ENCODE results near the gene RFESD.

- TF ChIP-seq CTCF (IDR thresholded peaks at IDR 0.05; ENCODE audit: poor library complexity): no peak
- TF ChIP-seq EZH2 (IDR thresholded peaks at IDR 0.05; ENCODE audit: borderline replicate concordance): no peak
- TF ChIP-seq EZH2phosphoT487 (IDR thresholded peaks at IDR 0.05; ENCODE audit: low read depth, severe bottlenecking, unreplicated experiment): no peak
Observed at GRCh38 chr5:95689680-95690079, 43.1 kb downstream of the RFESD start.
